Activated CD8-positive, alpha-beta memory T cell treated with anti-CD3 and anti-CD28 coated beads for 48 hours (primary cell): ENCODE results near the gene LETMD1.
A peak's percentile ranks its signal among the peaks of the same experiment; 100 is the strongest.
"Not testable (repeated sequence)": the region's sequence is repeated elsewhere in the genome, so short reads cannot be mapped to it uniquely, and the experiment has no call there.

ENCODE experiments used
- DNase-seq, 3 experiments: peaks; one replicate each; pipeline ENCODE4 v3.0.0-alpha.2; 2020; ENCODE audit warnings: low read depth in 2 of 3, low spot score in 2 of 3

LETMD1 gene, protein sequence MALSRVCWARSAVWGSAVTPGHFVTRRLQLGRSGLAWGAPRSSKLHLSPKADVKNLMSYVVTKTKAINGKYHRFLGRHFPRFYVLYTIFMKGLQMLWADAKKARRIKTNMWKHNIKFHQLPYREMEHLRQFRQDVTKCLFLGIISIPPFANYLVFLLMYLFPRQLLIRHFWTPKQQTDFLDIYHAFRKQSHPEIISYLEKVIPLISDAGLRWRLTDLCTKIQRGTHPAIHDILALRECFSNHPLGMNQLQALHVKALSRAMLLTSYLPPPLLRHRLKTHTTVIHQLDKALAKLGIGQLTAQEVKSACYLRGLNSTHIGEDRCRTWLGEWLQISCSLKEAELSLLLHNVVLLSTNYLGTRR

DNA sequence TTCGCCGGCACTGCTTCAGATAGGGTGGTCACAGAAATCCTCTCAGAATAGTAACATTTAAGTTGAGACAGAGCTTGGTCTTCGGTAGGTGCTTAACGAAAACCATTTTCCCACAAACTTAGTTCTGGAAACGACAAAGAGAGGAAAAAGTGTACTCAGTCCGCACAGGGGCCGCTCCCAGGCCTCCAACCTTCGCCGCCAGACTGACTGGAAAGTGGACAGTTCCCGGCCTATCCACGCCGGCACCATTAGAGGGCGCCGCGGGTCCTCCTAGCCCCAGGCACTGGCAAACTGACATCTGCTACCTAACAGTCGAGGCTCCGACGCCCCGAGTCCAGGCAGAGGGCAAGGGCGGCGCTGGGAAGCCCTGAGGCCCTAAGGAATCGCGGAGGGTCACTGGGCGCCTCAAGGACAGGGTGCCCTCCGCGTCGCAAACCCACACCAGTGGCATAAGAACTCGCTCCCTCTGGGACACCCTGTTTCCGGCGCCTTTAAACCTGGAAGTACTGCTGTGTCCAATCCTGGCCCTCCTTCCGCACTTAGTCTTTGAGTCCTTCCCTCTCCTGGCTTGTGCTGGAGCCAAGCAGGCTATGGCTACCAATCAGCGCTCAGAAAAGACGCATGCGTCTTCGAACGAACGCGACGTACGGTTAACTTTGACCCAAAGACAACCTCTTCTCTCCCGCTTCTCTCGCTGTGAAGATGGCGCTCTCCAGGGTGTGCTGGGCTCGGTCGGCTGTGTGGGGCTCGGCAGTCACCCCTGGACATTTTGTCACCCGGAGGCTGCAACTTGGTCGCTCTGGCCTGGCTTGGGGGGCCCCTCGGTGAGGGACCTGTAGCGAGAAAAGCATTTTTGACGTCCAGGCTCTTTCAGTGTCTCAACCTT lies at the start of gene LETMD1:
LETMD1 (plus strand) TSS at position 673 of the 886 bp plus-strand sequence; CDS start at position 703, 30 bp downstream.
- DNase-seq: peak; percentile 74 to 85 (median 77)

DNA sequence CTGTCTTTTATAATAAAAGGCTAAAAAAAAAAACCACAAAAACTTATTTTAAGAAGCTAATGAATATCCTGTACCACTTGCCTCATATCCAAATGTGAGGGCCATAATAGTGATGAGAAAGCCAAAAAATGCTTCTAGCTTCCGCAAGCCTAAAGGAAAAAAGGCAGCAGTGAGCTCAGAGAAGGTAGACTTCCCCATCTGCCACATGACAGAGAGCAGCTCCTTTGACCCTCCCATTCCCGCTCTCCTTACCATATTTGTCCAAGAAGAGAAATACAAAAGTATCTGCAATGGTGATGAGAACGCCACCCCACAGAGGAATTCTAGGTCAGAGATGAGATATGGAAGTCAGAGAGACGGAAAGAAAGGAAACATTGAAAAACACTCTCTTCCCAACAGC lies 49.0 kb upstream of the LETMD1 start:
- no peak for DNase-seq

DNA sequence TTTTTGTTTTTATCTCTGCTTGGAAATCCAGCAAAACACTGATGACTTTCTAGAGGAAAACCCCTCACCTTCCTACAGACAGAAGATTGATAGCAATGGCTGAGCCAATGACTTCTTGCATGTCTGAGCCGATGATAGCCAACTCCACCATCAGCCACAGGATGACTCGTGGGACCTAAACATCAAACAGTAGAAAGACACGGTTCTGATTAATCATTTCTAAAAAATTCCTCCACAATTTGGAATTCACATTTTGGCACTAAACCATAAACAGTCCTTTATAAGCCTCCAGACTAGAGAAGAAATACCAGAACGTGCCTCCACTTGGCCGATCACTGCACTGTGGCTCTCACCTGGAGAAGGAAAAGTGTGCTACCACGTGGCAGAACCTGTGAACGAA lies 47.9 kb upstream of the LETMD1 start:
- no peak for DNase-seq

DNA sequence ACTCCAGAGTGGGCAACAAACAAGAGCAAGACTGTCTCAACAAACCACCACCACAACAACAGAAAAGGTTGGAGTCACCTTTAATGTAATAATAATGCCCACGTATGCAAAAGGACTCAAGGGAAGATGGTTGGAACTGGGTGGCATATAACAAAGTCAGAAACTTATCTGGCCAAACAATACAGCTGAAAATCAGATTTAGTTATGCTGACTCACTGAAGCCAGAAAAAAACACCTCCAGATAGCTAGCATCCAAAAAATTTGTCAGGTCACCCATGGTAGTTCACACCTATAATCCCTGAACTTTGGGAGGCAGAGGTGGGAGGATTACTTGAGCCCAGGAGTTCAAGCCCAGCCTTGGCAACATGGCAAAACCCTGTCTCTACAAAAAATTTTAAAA lies 46.3 kb upstream of the LETMD1 start:
- DNase-seq: no peak

DNA sequence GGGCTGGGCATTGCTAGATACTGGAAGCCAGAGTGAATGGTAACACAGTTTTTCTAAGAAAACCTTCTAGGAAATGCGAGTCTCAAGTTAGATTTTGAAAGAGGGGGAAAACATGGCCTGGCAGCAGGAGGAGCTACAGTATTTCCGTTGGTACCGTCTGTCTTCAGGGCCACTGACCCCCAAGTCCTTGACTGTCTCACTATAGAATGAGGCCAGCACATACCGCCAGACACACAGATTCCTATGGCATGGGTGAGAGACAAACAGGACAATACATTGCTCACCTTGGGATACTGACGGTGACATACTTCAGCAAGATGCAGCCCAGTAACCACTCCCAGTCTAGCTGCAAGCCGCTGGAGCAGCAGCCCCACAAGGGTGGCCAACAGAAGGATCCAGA lies 43.6 kb upstream of the LETMD1 start:
- no peak for DNase-seq

DNA sequence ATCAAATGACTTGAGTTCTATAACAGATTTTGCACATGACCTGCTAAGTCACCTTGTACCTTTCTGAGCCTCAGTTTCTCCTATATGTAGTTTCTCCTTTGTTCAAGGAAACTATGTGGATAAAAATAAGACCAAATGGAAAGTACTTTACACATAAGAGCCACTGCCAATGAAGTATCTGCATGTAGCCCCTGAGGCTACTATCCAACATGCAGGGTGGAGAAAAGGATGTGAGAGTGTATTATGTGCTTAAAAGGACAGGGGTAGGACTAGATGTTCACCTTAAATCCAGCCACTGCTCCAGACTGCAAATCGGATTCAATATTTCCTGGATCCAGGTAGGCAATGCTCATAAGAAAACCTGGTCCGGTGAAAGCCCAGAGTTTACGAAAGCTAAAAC lies 43.1 kb upstream of the LETMD1 start:
- no peak for DNase-seq

DNA sequence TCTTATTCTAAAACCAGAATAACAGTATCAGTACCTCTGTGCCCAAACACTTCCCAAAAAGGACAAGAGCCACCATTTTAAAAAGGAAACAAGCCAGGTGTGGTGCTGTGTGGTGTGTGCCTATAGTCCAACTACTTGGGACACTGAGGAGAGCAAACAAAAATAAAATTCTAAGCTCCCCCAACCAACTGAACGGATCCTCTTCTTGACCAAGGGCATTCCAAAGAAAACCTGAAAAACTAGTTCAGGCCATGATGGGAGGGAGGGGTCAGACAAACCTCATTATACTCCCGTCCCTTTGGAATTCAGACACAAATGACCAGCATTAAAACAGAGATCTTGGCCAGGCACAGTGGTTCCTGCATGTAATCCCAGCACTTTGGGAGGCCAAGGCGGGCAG lies 42.5 kb upstream of the LETMD1 start:
- DNase-seq: no peak

DNA sequence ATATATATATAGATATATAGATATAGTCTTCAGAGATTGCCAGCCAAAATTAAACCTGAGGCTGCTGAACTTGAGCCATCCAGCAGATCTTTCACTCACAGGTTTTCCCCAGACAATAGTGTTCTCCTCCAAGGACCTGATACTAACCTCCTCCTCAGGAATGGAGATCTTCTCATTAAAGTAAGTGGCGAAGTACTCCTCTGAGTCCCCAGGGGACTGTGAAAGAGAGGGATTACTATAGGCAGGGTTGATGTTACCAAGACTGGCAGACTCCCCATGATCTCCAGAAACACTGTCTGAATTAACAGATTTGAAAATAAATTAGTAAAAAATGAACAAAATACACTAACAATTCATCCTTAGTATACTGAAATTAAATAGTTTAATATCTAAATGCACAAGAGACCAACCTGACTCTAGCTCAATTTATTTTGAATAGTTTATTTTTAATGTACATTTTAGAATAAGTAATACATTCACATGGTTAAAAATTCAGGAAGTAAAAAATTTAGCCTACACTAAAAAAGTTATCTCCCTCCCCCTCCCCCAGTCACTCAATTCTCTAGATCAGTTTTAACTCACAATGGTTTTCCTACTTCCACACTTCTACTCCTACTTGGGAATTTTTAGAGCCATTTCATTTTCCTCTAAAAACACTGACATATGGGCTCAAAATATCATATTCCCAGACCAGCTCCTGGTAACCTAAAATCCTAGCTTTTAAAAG lies 39.6 kb upstream of the LETMD1 start:
- DNase-seq: no peak

DNA sequence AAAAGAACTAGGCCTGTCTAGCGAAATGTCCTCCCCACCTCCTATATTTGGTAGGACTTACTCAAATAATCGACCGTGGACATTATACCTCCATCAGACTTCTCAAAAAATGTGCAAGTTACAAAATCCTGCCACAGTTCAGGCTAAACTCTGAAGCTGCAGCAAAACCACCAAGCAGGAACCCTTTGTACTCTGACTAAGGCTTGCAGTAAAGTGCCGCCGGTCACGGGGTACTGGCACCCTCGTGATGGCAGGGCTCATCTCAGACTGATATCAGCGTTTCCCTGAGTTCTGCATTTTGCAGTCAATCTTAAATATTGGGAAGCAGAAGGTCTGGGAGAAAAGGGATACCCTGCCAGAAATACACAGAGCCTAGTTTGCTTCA lies 39.1 kb upstream of the LETMD1 start:
- DNase-seq: no peak

DNA sequence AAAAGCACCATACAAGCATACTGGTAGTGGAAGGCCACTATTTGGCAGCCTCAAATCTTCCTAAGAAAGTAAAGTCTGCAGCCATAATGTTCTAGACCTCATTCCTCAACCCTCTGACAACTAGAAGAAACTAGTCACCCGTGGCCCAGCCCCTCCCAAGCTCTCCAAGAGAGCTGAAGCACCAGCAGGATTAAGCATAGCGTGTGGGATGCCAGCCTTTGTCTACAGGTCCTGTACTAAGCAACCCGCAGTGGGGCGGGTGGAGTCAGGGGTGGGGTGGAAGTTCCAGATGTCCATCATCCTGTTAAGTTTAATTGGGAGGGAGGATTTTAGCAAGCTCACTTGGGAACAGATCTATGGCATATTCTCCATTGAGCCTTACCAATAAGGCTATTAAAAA lies 36.2 kb upstream of the LETMD1 start:
- DNase-seq: no peak

DNA sequence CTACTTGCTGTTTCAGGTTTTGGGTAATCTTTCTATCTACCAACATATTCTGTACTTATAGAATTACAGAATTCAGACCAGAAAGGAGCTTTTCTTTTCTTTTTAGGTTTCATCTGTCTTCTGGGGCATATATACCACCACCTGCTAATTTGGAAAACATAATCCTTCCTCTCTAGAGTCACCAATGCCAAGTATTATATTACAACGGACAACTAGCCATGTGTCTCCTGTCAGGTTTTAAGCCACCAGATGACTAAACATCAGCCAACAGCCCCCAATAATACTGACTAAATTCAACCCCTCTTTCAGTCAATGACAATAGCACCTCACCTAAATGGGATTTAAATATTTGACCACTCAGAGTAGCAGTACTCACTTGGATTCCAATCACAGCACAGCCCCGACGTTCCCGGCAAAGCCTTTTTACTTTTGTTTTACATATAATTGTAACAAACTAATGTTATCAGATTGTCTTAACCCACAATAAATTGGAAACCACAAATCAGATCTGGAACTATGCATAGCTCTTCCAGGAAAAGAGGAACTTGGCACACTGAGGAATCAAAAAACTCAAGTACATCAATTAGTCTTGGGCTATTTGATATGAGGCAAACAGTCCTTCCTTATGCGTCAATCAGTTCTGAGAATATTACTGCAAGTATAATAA lies 35.4 kb upstream of the LETMD1 start:
- no peak for DNase-seq

DNA sequence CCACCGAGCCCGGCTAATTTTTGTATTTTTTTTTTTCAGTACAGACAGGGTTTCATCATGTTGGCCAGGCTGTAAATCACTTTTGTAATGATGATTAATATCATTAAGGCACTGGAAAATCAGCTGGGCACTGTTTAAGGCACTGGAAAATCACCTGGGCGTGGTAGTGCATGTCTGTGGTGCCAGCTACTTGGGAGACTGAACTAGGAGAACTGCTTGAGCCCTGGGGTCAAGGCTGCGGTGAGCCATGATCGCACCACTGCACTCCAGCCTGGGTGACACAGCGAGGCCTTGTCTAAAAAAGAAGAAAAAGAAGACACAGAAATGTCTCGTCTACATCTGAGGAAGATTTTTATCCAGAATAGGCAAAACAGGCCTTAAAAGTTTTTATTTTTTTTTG lies 34.7 kb upstream of the LETMD1 start:
- DNase-seq: no peak

DNA sequence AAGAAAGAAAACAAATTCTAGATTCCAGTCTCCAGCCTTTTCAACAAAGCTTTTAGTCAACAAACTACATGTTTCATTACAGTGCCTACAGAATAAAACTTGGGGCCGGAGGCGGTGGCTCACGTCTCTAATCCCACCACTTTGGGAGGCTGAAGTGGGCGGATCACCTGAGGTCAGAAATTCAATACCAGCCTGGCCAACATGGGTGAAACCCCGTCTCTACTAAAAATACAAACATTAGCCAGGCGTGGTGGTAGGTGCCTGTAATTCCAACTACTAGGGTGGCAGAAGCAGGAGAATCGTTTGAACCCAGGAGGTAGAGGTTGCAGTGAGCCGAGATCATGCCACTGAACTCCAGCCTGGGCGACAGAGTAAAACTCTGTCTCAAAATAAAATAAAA lies 33.7 kb upstream of the LETMD1 start:
- not testable (repeated sequence) for DNase-seq

DNA sequence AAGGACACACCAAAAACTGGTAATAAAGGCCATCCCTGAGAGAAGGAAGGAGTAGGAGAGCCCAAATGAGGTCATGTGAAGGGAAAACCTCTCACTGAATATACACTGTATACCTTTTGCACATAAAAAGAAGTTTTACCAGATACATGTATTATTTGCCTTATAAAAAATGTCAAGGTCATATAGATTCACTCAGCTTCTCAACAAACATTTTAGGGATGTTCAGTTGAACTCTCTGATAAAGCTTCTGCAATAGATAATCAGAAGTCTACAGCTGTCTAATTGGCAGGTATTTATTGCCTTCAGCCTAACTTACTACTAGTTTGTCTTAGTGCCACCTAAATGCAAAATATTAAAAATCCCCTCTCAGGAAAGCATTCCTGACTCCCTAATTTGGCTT lies 30.7 kb upstream of the LETMD1 start:
- no peak for DNase-seq

DNA sequence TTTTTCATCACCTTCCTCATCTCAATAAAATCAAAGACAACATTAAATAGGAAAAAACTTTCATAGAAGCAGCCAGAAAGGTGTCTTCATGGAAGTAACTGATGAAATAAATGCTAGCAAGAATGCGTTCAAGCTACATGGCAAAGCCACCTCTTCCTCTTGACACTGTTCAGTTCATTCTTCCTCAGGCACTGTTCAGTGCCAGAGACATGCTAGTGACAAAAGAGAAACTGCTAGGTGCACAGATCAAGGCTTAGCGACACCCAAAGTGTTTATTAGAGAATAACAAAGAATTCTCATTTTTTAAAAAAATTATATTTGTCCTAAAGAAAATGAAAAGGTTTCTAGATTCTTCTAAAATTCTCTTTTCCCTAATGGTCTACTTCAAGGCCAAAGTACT lies 29.2 kb upstream of the LETMD1 start:
- no peak for DNase-seq

DNA sequence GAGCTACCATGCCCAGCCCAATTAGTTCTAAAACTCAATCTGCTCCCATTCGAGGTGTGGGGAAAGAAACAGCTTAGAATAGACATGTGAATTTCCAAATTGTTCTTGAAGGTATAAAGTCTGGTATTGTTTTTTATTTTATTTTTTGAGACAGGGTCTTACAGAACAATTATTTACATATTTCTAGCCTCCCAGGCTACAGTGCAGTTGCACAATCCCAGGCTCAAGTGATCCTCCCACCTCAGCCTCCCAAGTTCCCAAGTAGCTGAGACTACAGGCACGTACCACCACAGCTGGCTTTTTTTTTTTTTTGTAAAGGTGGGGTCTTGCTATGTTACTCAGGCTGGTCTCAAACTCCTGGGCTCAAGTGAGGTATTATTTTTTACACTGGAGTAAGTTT lies 28.2 kb upstream of the LETMD1 start:
- no peak for DNase-seq

DNA sequence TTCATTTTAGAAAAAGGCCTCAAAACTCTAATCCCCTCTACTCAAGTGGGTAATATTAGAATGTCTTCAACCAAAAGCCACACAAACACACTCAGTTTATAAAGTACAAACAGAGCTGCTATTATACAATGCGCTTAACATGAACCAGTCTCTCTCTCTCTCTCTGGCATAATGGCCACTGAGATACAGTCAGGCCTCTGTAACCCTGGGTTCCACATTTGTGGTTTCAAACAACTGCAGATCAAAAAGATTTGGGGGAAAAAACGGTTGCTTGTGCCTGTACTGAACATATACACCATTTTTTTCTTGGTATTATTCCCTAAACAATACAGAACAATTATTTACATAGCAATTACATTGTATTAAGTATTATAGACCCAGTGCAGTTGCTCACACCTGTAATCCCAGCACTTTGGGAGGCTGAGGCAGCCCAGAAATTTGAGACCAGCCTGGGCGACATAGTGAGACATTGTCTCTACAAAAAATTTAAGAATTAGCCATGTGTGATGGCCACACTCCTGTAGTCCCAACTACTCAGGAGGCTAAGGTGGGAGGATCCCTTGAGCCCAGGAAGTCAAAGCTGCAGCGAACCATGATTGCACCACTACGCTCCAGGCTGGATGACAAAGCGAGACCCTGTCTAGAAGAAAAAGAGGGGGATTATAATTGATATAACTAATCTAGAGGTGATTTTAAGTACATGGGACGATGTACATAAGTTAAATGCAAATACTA lies 27.5 kb upstream of the LETMD1 start:
- no peak for DNase-seq

DNA sequence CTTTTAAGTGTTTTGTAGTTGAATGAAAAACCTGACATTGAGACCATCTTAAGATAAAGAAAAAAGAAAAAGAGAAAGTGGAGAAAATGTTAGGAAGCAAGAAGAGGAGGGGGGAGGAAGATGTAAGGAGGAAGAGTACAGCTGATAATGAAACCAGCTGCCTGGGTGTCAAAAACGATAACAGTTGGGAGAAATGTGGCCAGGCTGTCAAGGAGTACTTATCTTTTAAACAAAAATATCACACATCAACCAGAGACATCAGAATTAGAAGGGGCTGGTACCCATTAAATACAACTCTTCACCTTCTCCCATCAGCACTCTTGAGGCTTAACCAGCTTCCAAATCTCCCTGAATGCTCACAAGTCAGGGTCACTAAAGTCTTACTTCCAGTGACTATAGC lies 26.4 kb upstream of the LETMD1 start:
- DNase-seq: no peak

DNA sequence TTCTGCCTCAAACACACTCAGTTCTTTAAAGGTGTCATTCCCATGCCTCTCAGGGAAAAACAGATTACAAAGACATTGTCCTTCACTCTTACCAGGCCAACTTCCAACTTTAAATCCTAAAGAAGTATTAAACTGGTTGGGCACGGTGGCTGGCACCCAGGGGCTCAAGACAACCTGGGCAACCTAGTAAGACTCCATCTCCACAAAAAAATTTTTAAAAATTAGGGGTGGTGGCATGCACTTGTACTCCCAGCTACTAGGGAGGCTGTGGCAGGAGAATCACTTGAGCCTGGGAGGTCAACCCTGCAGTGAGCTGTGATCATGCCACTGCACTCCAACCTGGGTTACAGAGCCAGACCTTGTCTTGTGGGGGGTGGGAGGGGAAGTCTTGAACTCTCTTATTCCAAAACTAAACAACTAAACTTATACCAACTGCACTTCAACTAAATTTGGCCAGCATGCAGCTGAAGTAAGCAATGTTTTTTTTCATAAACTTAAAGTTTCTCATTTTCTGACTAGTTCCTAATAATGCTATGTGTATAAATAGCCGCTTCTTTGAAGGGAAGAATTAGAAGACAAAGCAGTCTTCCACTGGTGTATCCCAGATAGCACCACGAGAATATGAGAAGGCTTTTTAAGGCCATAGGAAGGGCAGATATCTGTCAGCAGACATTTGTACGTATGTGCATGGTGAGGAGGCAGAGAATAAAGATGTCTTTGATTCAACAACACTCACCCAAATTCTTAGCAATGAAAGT lies 24.3 kb upstream of the LETMD1 start:
- DNase-seq: no peak

DNA sequence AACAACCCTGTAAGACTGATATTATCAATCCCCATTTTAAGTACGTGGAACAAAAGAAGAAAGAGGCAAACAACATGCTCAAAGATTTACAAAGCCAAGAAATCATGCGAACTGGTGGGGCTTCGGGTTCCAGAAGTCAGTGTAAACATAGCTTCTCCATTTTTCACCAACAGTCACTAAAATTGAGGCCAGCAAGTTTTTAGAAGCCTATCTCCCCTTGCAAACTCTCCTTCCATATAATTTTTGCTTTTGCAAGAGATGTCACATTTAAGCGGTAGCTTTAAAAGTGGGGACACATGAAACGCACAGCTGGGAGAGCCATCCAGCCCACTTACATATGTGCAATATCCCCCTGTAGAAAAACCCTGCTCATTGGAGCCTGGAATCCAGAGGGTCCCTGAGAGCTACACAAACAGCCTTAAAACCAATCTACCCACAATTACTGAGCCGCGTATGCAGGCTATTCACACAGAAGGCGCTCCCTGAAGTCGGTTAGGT lies 22.7 kb upstream of the LETMD1 start:
- DNase-seq: no peak
